Right renal cortex interstitium (tissue), 3 donors: ENCODE measurements around the gene ATOSA. TPM values are rescaled to one million over a fixed set of nuclear protein-coding genes. Genes with fewer than 3 reads are reported as not detected.
A peak's percentile ranks its signal among the peaks of the same experiment; 100 is the strongest.

ENCODE experiments used
- DNase-seq, 3 donors: peaks; one replicate each; pipeline ENCODE4 v3.0.0-alpha.2; 2013; ENCODE audit warnings: low read depth in 3 of 3, low spot score in 2 of 3
- polyA plus RNA-seq, 3 donors: library from polyadenylated mRNA; unstranded; fragments of 120-200 nt; gene quantifications; one replicate each; pipeline ENCODE4 v1.2.1, GENCODE V29; 2013; ENCODE audit not compliant: insufficient read length in 3 of 3

Gene ATOSA
- polyA plus RNA-seq, 3 donors = 35.6 to 41.9 (median 39.6) TPM

DNA sequence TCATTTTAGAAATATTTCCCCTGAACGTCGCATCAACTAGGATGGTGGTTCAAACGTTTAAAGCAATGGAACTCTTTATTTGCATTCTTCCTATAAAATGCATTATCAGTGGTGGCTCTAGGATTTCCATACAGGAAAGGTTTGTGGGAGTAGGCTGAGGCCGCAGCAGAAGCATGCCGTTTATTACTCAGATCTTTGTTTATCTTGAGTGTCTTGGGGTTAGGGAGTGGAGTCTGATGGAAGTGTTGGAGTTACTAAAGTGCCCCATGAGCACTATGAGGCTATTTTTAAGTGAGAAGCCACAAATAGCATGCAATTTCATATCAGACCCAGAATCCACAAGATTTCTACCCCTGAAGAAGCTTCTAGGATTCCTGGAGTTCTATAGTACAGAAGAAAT lies 26.2 kb downstream of the ATOSA start:
- no peak for DNase-seq

DNA sequence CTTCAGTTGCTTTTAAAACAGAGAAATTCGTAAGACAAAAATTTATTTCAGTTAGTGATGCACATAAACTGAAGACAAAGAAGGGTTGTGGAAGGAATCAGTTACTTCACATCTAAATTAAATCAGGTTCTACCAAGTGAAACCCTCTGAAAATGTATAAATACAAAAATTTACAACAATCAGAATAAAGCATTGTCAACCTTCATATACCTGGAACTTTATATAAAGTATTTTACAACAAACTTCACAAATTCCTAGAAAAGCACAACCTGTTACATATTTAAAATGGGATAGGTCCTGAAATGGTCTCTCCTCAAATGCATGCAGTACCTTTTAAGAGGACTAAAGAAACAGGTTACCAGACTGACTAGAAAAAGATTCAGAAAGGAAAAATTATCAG lies 26.9 kb downstream of the ATOSA start:
- no peak for DNase-seq

DNA sequence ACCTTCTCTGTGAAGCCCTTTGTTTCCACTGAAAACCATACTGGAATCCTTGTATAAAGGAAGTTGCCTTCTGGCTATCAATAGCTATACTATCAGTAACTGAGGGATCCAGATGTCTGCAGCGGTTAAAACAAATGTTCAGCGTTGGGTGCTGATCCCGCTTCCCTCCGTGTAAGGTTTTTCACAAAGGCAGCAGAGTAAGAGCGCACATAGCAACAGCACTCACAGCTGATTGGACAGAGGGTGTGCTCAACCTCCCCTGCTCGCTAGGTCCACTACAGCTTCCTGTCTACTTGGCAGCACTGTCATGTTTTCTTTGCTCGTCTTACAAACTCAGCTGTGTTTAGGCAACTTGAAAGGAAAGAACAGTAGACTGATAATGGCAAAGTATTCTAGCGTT lies 27.3 kb downstream of the ATOSA start:
- peak; percentile 54 to 78 (median 77) for DNase-seq

DNA sequence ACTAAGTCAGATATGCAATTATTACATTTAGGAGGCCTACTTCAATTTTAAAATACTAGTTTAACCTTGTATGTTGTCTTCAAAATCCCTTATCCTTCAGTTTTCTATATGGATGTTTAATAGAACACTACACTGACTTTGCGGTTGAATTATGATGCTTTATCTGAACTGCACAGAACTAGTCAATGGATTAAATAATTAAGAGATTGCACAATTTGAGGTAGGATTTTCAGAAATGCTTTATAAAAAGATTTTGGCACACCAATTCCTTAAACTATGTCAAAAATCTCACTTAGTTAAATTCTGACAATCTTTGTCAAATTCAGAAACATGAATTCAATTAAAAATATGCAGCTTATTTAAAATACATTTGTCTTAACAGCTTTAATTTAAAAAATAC lies 28.1 kb downstream of the ATOSA start:
- DNase-seq = no peak

DNA sequence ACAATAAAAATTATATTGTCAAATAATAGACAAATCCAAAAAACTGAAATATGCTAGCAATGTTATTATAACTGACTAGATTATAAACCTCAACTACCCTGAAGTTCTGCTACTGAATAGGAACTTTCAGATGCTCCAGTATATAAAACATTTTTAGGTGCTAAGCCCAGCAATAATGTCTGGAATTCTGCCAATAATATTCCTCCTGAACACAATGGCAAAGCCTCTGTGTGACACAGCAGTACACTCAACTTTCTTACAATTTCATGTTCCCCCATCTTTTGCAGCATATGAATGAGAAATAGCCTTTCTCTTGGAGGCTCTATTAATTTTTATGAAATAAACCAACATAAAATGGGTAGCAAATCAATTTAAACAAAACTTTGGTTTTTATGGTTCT lies 29.5 kb downstream of the ATOSA start:
- DNase-seq = no peak

DNA sequence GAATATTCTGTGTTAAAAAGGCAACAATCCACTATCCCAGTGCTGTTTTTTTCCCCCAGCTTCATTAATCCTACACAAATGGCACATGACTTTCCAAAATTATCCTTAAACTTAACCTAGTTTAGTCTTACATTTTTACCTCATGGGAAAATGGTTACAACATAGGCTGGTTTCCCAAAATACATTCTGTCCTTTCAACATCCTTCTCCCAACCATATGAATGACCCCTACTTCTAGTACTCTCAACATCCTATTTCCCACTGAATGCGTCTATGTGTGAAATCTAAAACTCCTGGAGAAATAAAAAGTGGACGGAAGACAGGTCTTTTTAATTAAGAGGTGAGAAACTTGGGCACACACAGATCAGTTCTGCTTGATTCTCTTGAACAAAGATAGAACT lies 33.3 kb downstream of the ATOSA start:
- no peak for DNase-seq

DNA sequence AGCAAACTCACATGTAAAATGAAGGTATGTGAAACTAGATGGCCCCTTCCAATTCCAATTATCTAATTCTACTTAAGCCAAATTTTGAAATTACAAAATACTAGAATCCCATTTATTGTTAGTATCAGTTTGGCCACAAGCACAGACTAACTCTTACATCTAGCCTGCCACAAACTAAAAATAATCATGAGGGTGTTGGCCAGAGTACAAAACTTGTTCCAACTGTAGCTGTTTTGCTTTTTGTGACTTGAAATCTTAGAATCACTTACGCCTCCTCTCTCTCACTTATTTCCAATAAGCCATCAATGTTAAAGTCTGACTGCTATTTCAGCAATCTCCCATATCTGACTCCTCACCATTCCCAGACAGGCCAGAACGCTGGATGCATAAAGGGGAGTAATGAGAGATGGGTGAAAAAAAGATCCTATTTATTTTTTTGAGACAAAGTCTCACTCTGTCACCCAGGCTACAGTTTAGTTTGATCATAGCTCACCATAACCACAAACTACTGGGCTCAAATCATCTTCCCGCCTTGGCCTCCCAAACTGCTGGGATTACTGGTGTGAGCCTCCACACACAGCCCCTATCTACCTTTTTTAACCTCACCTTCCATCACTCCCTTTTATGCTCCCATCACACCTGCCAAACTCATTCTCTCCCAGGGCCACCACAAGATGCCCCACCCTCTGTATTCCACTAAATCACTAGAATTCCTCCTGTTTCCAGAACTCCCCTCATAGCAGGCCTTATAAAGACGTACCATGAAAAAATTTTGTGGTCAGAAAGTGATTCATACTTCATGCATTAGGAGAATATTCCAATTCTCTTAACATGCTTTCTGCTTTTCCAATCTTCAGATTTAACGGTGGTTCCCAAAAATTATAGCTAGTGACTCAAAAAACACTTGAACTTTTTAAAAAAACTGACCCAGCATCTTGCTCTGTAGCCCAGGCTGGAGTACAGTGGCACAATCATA lies 36.5 kb downstream of the ATOSA start:
- DNase-seq = no peak

DNA sequence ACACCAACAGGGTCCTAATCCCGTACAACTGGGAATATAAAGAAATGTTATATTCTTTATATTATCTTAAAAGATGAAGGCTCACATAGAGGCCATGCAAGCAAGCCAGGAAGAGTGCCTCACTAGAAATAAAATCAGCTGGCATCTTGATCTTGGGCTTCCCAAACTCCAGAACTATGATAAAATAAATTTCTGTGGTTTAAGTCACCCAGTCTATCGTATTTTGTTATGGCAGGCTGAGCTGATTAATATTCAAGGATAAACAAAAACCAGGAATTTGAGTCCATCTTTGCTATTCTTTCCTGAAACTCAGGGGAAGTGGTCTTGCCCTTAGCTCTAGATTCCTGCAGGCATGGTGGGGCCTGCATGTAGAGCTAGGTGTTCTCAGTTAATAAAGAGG lies 42.7 kb downstream of the ATOSA start:
- no peak for DNase-seq

DNA sequence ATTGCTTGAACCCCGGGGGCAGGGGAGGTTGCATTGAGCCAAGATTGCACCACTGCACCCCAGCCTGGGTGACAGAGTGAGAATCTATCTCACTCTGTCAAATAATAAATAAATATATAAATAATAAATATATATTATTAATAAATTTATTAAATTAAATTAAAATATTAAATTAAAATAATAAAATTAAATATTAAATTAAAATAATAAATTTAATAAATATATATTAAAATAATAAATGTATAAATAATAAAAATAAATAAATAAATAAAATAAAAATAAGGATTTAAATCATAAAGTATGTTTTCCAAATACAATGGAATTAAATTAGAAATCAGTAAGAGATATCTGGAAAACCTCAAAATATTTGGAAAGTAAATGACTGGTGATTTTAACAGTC lies 43.3 kb downstream of the ATOSA start:
- DNase-seq = no peak

Other genes starting within 250 kb of the ATOSA start
- 1 to 10 TPM; 7.9 to 8.9 (median 8.0) TPM for gene MYO5A, start 150.5 kb downstream of the ATOSA start, polyA plus RNA-seq
- gene ARPP19, start 110.4 kb downstream of the ATOSA start, polyA plus RNA-seq = 100 to 1,000 TPM; 144 to 151 (median 146) TPM
- gene ONECUT1, start 110.9 kb upstream of the ATOSA start, polyA plus RNA-seq = under 1 TPM in 2 of 3 donors, not detected in 1; 0.18 to 0.21 TPM